ENCODE results near the gene TMC3.
"Not testable (repeated sequence)": the region's sequence is repeated elsewhere in the genome, so short reads cannot be mapped to it uniquely, and the experiment has no call there.

TMC3 gene

DNA sequence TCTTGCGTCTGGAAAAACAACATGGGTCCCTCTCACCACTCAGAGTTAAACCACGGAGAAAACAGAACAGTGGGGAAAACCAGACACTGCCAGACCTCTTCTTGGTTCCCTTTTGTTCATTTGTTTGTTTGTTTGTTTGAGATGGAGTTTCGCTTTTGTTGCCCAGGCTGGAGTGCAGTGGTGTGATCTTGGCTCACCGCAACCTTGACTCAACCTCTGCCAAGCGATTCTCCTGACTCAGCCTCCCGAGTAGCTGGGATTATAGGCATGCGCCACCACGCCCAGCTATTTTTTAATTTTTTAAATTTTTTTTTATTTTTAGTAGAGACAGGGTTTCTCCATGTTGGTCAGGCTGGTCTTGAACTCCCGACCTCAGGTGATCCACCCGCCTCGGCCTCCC is 25.3 kb downstream of the TMC3 start:
- in situ Hi-C loops (cut with MboI; ENCODE audit: low sequenced_read_pairs): not testable (repeated sequence)

GRCh38 chr15:81347910-81348309 is 26.1 kb downstream of the TMC3 start:
- in situ Hi-C loops (cut with MboI; ENCODE audit: low sequenced_read_pairs): no loop called here

DNA sequence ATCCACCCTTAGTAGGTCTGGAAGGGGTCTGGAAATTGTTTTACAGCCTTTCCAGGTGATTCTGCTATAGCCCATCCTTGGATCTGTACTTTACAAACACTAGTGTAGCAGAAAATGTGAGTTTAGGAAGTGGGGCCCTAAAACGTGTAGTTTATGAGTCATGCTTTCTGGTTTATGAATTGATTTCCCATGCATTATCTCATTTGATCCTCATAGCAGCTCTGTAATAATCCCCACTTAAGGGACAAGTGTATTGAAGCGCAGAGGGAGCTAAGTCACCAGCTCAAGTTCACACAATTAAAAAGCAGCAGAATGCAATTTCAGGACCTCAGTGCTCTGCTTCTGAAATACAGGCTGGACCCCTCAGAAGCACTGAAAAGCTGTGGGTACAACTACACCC is 27.4 kb downstream of the TMC3 start:
- in situ Hi-C loops (cut with MboI; ENCODE audit: low sequenced_read_pairs): no loop called here

- in situ Hi-C loops (cut with MboI; ENCODE audit: low sequenced_read_pairs): no loop called here
Observed at GRCh38 chr15:81343371-81343770, 30.6 kb downstream of the TMC3 start.

- in situ Hi-C loops (cut with MboI; ENCODE audit: low sequenced_read_pairs): no loop called here
Observed at GRCh38 chr15:81341351-81341750, 32.7 kb downstream of the TMC3 start.

- in situ Hi-C loops (cut with MboI; ENCODE audit: low sequenced_read_pairs): no loop called here
Observed at GRCh38 chr15:81339851-81340250, 34.2 kb downstream of the TMC3 start.

DNA sequence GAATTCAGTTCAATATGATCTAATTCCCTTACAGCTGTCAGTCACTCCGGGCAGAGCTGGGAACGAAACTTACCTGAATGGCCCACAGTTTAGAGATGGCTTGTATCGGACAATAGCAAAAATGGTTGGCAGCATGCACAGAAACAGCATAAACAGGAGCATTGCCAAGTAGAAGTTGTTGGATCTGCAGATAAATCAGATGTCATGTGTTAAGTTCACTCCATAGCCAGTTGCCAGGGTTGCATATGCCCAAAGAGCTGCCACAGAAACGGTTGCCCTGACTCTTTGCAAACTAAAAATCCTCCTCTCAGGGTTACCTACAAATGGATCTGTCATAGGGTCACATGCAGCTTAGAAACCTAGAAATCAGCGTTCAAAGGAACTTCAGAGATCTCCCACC is 34.7 kb downstream of the TMC3 start:
- in situ Hi-C loops (cut with MboI; ENCODE audit: low sequenced_read_pairs): no loop called here

DNA sequence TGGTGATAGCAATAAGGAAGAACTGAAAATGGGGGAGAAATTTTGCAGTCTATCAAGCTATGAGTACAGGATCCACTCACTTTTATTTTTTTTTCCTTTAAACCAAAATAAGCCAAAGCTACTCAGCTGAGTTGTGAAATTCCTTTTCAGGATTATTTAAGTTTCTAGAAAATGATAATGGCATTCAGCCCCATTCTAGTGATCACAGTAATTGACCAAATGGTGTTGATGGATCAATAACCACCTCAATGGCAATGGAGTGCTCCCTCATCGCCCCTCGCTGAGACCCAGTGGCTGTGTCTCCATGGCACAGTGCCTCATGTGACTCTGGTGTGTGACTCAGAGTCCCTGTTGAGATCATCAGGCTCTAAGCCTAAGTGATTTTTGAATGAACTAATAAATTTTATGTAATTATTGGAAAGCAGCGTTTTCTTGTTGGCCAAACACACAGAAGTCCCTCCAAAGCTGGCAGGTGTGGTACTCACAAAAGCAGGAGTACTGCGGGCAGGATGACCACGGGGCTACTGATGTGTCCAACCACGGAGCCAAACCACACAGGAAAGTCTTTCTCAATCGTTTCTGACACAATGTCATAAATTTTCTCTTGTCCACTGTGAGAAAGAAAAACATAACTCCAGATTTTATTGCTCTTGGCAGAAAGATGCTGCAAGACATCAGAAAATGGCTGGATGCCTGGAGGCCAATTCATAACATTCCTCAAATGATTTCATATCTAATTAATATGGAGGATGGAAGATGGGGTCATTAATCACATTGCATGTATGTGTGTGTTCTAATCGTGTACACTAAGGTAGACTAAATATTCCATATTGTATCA is 35.6 kb downstream of the TMC3 start:
- in situ Hi-C loops (cut with MboI; ENCODE audit: low sequenced_read_pairs): no loop called here

GRCh38 chr15:81337713-81338157 is 36.3 kb downstream of the TMC3 start:
- in situ Hi-C loops (cut with MboI; ENCODE audit: low sequenced_read_pairs): no loop called here

DNA sequence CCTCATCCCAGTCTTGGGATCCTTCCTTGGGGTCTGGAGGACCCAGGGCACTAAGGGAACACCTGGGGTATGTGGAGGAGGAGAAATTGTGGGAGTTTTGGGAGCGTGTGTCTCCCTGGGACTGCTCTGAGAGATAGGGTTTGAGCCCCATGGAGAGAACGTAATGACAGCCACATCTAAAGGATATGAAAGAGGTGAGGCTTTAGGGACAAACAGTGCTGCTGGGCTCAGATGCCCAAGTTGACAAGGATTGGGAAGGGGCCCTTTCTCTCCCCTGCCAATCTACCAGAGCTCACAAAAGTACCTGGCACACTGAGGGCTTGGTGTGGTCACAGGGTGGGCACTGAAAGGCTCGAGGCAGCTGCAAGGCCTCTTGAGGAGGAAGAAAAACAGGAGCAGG is 36.8 kb downstream of the TMC3 start:
- in situ Hi-C loops (cut with MboI; ENCODE audit: low sequenced_read_pairs): no loop called here

DNA sequence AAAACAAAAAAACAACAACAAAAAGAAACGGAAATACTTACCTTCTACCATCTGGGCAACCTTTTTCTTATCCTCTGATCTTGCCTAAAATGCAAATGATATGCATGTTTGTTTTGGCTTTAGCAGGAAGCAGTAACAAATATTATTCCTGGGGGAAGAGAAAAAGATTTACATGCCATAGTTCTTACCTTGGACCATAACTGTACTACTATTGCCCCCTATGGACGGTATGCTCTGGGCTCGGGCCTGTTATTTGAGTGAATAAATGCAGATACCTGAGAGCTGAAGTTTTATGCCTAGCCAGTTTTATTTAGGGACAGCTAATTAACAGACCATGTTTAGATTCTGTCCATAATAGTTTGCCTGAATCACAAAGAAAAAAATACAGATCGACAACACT is 37.4 kb downstream of the TMC3 start:
- in situ Hi-C loops (cut with MboI; ENCODE audit: low sequenced_read_pairs): no loop called here

DNA sequence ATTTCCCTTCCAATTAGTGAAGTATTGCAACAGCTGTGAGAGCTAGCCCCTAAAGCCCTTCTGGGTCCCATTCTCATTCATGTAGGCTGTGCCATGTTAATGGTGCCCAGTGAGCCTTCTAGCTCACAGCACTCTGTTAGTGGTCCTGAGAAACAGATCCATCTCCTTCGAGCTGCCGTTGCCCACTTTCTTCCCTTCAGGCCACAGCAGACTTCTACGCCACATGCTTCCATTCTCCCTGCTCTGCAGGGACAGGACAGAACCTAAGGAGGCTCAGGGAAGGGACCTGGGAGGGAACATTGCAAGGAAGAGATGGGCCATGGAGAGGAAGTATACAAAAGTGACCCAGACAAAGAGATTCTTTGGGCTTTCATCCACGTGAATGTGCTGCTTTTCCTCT is 38.4 kb downstream of the TMC3 start:
- in situ Hi-C loops (cut with MboI; ENCODE audit: low sequenced_read_pairs): no loop called here

GRCh38 chr15:81334768-81335435 is 39.1 kb downstream of the TMC3 start:
- in situ Hi-C loops (cut with MboI; ENCODE audit: low sequenced_read_pairs): no loop called here

GRCh38 chr15:81333363-81333762 is 40.6 kb downstream of the TMC3 start:
- in situ Hi-C loops (cut with MboI; ENCODE audit: low sequenced_read_pairs): no loop called here

GRCh38 chr15:81332326-81332725 is 41.7 kb downstream of the TMC3 start:
- in situ Hi-C loops (cut with MboI; ENCODE audit: low sequenced_read_pairs): no loop called here

- in situ Hi-C loops (cut with MboI; ENCODE audit: low sequenced_read_pairs): no loop called here
Observed at GRCh38 chr15:81331600-81331999, 42.4 kb downstream of the TMC3 start.

GRCh38 chr15:81331141-81331540 is 42.9 kb downstream of the TMC3 start:
- in situ Hi-C loops (cut with MboI; ENCODE audit: low sequenced_read_pairs): not testable (repeated sequence)

DNA sequence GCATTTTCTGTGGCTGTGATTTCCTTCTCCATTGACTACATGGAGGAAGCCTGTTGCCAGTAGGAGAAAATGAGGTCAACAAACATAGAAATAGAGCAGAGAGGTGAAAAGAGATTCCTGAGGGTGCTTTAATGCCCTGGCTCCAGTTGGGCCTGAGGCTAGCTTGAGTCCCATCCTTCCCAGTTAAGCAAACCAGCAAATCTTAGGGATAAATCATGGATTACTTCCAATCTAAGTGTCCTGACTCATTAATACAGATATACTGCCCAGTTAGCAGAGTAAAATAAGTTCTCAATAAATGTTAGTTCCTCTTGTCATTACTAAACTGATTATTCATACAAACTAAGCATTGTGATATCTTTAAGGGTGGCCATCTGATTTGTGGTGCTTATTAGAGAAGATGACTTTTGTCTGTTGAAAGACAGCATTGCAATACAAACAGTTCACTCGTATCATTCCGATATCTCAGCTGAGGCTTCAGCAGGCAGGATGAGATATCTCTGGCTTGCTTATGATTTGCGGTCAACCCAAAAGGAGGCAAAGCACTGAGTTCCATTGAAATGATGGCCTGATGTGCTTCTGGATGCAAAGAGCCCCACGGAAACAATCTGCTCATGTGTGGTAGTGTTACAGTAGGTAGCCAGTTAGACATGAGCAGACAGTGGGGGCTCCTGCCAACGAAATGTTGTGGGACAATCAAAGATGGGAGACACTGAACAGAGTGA is 43.5 kb downstream of the TMC3 start:
- in situ Hi-C loops (cut with MboI; ENCODE audit: low sequenced_read_pairs): no loop called here

DNA sequence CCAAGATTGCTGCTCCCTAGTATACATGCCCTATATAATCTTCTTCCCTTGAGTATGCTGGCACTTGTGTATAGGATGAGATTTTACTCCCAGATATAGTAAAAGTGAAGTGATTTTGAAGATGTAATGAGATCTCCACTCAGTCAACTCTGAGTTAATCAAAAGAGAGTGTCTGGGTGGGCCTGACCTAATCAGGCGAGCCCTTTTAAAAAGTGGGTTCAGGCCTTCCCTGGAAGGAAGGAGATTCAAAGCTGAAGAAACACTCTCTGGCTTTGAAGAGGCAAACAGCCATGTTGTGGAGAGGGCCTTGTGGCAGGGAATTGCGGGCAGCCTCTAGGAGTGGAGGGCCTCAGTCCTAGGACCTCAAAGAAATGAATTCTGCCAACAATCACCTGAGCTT is 44.6 kb downstream of the TMC3 start:
- in situ Hi-C loops (cut with MboI; ENCODE audit: low sequenced_read_pairs): no loop called here

DNA sequence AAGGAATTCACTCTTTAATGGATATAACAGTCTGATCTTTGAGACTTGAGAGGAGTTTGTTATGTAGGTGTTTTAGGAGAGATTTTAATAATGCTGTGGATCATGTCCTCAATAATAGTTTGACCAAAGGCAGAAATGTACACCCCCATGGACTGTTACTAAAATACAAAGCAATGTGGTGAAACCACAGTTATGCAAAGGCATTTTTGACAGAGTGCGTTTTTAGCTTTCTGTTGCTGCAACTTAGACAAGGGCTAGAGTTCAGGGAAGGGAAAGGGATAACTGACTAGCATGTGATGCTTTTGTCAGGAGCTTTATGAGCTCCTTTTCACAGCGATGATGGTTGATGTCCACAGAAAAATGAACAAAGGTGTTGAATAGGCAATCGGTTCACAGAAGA is 46.5 kb downstream of the TMC3 start:
- in situ Hi-C loops (cut with MboI; ENCODE audit: low sequenced_read_pairs): no loop called here

- in situ Hi-C loops (cut with MboI; ENCODE audit: low sequenced_read_pairs): no loop called here
Observed at GRCh38 chr15:81326466-81327212, 47.4 kb downstream of the TMC3 start.

Measured in hTERT RPE-1 (cell line).